Brain microvascular endothelial cell (primary cell): ENCODE results near the gene SLC13A1.

Experiments used
- DNase-seq: peaks from one replicate; pipeline ENCODE4 v3.0.0-alpha.2; 2020
- H3K27ac ChIP-seq: fragments of 250-450 bp; sonication (Bioruptor Pico); 2 replicates; pipeline ENCODE4 v1.5.1; 2020; ENCODE audit warnings: mild to moderate bottlenecking, moderate library complexity
- H3K27me3 ChIP-seq: fragments of 250-450 bp; sonication (Bioruptor Pico); replicated peaks from 2 replicates; pipeline ENCODE4 v1.5.1; 2020; ENCODE audit warnings: mild to moderate bottlenecking
- H3K36me3 ChIP-seq: fragments of 250-450 bp; sonication (Bioruptor Pico); replicated peaks from 2 replicates; pipeline ENCODE4 v1.5.1; 2020; ENCODE audit warnings: mild to moderate bottlenecking
- H3K4me3 ChIP-seq: 2 replicates; pipeline ENCODE4 v1.5.1; 2011; ENCODE audit warnings: low read depth, mild to moderate bottlenecking, control low read depth, low read length, moderate library complexity
- in situ Hi-C: cut with HindIII; loops from 2 replicates; pipeline ENCODE4 v1.10.0; 2017; ENCODE audit warnings: low sequenced_read_pairs, low pct_ligation_motif_present
- TF ChIP-seq, protein P1 (sequence below): IDR thresholded peaks from 2 replicates; pipeline ENCODE4 v1.5.1; 2011; ENCODE audit warnings: low read depth, mild to moderate bottlenecking, moderate library complexity, low read length, control low read depth, inconsistent platforms; ENCODE audit errors: missing control alignments

Gene SLC13A1

DNA sequence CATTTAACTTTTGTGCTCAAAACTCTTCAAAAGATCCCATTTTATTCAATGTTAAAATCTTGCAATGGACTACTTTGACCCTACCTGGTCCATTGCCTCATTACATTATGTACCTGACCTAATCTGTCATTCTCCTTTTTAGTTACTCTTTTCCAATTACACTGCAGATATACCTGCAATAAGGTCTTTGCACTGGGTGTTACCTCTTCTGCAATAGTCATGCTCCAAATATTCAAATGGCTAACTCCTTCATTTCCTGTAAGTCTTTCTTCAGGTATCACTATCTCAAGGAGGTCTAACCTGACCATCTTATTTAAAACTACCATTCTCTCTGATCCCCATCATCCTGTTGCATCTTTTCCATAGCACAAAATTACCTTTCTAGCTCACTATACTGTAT, 22.3 kb downstream of the SLC13A1 start:
- no peak overlapping the region for H3K4me3 ChIP-seq

DNA sequence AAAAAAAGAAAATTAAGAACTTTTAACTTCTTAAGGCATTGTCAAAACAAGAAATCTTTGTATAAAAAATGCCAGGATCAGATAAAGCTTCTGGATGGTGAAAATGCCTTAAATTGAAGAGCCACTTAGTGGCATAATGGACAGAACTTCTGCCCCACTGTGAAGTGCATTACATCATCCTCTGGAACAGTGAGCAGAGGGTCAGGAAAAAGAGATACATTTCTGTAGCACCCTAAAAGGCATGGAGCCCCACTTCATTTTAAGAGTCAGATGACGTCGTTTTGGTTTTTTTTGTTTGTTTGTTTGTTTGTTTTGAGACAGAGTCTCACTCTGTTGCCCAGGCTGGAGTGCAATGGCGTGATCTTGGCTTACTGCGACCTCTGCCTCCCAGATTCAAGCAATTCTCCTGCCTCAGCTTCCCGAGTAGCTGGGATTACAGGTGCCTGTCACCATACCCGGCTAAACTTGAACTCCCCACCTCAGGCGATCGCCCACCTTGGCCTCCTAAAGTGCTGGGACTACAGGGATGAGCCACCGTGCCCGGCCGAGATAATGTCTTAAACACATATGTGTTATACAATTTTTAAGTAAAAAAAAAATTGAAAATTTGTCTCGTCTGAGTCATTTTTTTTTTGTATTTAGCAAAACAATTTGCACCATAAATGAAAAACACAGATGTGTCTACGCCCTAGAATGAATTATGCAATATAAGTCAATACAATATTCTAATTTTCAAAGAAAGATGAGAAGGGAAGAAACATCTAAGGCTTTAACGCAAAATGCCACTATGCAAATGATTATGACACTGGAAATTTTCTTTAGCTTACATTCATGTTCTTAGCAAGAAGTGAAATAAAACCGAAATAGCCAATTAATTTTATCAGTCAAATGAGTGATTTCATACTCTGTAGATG, 29.2 kb downstream of the SLC13A1 start:
- DNase-seq: no peak
- in situ Hi-C loops: no loop called here
- Histone ChIP-seq H3K27ac (no peak overlapping the region), H3K36me3 (no peaks in the 10 kb centered on the region), H3K4me3 (no peak overlapping the region), H3K27me3 (no peaks in the 10 kb centered on the region)
- TF ChIP-seq, protein P1, sequence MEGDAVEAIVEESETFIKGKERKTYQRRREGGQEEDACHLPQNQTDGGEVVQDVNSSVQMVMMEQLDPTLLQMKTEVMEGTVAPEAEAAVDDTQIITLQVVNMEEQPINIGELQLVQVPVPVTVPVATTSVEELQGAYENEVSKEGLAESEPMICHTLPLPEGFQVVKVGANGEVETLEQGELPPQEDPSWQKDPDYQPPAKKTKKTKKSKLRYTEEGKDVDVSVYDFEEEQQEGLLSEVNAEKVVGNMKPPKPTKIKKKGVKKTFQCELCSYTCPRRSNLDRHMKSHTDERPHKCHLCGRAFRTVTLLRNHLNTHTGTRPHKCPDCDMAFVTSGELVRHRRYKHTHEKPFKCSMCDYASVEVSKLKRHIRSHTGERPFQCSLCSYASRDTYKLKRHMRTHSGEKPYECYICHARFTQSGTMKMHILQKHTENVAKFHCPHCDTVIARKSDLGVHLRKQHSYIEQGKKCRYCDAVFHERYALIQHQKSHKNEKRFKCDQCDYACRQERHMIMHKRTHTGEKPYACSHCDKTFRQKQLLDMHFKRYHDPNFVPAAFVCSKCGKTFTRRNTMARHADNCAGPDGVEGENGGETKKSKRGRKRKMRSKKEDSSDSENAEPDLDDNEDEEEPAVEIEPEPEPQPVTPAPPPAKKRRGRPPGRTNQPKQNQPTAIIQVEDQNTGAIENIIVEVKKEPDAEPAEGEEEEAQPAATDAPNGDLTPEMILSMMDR: no peak

More for the DNA sequence above, 22.3 kb downstream of the SLC13A1 start:
- no peaks in the 10 kb centered on the region for H3K36me3 ChIP-seq
- H3K27me3 ChIP-seq: no peaks in the 10 kb centered on the region
- no peak for DNase-seq
- H3K27ac ChIP-seq: no peak overlapping the region
- TF ChIP-seq, protein P1: no peak
- in situ Hi-C loops: no loop called here

DNA sequence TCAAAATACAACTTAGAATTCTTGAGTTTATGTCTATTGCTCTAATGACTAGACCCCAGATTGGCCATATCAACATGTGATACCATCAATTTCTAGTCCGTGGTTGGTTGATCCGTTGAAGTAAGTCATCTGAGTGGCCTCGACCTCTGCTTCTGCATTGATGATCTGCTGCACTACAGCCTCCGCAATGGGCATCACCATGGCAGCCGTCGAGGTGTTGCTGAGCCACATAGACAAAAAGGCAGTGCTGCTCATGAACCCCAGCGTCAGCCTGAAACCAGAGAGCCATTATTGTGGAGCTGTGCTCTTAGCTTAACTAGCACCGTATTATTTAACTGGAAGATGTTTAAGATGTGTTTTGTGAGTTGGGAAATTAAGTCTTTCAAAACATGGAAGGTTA, 30.7 kb downstream of the SLC13A1 start:
- no peaks in the 10 kb centered on the region for H3K36me3 ChIP-seq
- H3K4me3 ChIP-seq: no peak overlapping the region
- TF ChIP-seq, protein P1: no peak
- in situ Hi-C loops: no loop called here
- no peak for DNase-seq
- no peaks in the 10 kb centered on the region for H3K27me3 ChIP-seq
- no peak overlapping the region for H3K27ac ChIP-seq

DNA sequence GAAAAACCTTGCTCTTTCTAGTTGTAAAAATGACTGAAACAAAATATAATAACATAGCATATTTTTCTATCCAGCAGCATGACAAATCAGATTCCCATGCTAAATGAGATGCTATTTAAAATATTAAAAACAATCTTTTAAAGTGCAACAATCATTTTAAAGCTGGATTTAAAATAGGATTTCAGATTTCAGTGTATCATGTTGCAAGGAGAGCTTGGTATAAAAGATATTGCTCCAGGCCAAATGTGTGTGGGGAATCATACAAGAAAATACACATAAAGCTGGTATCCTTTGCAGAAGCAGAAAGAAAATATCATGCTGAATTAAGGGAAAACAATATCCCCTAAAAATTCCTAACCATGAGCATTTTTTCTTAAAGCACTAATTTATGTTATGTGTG, 42.2 kb downstream of the SLC13A1 start:
- no peak overlapping the region for H3K27ac ChIP-seq
- no peaks in the 10 kb centered on the region for H3K27me3 ChIP-seq
- H3K4me3 ChIP-seq: no peak overlapping the region
- in situ Hi-C loops: no loop called here
- no peaks in the 10 kb centered on the region for H3K36me3 ChIP-seq
- TF ChIP-seq, protein P1: no peak
- DNase-seq: no peak

DNA sequence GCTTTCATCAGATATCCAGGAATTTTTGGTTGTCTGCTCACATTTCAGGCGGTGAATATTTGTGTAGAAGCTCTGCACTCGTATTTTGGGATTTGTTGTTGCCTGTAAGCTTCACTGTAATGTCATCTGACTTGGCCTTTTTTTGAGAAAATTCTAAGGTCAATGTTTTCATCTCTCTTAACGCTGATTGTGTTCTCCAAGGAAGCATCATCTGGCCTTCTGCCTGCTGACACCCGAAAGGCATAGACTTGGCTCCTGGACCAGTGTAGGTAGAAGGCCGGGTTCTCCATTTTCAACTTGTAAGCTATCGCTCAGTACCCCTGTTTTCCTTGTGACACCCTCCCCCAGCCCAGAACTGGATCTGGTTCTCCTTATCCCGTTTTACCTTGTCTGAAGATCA, 44.2 kb downstream of the SLC13A1 start:
- TF ChIP-seq, protein P1: no peak
- Histone ChIP-seq H3K36me3 (no peaks in the 10 kb centered on the region), H3K4me3 (no peak overlapping the region), H3K27ac (no peak overlapping the region), H3K27me3 (no peaks in the 10 kb centered on the region)
- in situ Hi-C loops: no loop called here
- no peak for DNase-seq
